ENCODE data around the gene DEPP1. TPM values are rescaled to one million over a fixed set of nuclear protein-coding genes. Genes with fewer than 3 reads are reported as not detected.

DEPP1 gene
- total and polyA plus RNA-seq, 2 of the 4 experiments (the other 2 are of a cell fraction) = 13.6 to 30.0 TPM

- Histone ChIP-seq H2AK5ac (ENCODE audit: low read depth, low read length) (peak overlapping the region; percentile 31; the same call in 1 of the 2 replicates), H3K4me3 (ENCODE audit: insufficient read depth, low read depth, low read length) (no peak overlapping the region), H3K4me1 (ENCODE audit: control insufficient read depth, insufficient read depth, low read length) (peaks cover 15% of the 10 kb centered on the region), H3K4ac (ENCODE audit: low read depth, low read length) (peak overlapping the region; percentile 70; the same call in 1 of the 2 replicates), H3K36me3 (ENCODE audit: control insufficient read depth, insufficient read depth, low read length) (no peaks in the 10 kb centered on the region), H4K20me1 (ENCODE audit: insufficient read depth, low read length) (no peaks in the 10 kb centered on the region), H3K23ac (ENCODE audit: low read depth, low read length) (no peak overlapping the region), H3K14ac (replicated peaks; ENCODE audit: low read depth, low read length) (peak overlapping the region; percentile 5), H4K5ac (ENCODE audit: low read depth, low read length) (peak overlapping the region; percentile 31; the same call in 1 of the 2 replicates), H3K79me1 (ENCODE audit: low read depth in 1 of 2, low read length in 2 of 2) (no peaks in the 10 kb centered on the region), H3K27me3 (ENCODE audit: control insufficient read depth, insufficient read depth, low read length) (no peaks in the 10 kb centered on the region; the same call in 1 of the 2 replicates), H3K9ac (ENCODE audit: low read depth, low read length) (no peak overlapping the region), H3K9me1 (ENCODE audit: insufficient read depth, low read length) (peaks cover 9% of the 10 kb centered on the region; the same call in 1 of the 2 replicates), H4K8ac (ENCODE audit: low read depth in 2 of 2, low read length in 2 of 2) (peak overlapping the region; percentile 51 to 59; a peak in 2 of 4 replicates), H3K56ac (ENCODE audit: extremely low read depth, insufficient read depth, low read length) (no peak overlapping the region), H3K18ac (ENCODE audit: low read depth, low read length) (no peak overlapping the region), H2AFZ (replicated peaks; ENCODE audit: low read length, poor library complexity) (peak overlapping the region; percentile 84), H3K4me2 (ENCODE audit: low read depth, low read length) (no peak overlapping the region), H2BK20ac (ENCODE audit: low read depth, low read length) (no peak overlapping the region), H4K91ac (ENCODE audit: insufficient read depth, low read depth, low read length) (no peak overlapping the region; the same call in none of the 2 replicates), H3K27ac (ENCODE audit: insufficient read depth, low read length) (no peak overlapping the region), H2BK15ac (ENCODE audit: low read depth, low read length) (no peak overlapping the region), H2AK9ac (replicated peaks; ENCODE audit: low read depth, low read length, poor library complexity) (peak overlapping the region; percentile 76), H2BK120ac (ENCODE audit: low read depth, low read length) (peak overlapping the region; percentile 81), H2BK5ac (ENCODE audit: low read depth, low read length, poor library complexity, severe bottlenecking) (peak overlapping the region; percentile 59), H3K9me3 (ENCODE audit: control insufficient read depth, insufficient read depth, low read length) (no peaks in the 10 kb centered on the region)
- no TSS peak for BruUV-seq (replicated peaks)
- DNase-seq (no peak), ATAC-seq (ENCODE audit: low read depth) (no peak)
- TF ChIP-seq RCOR1 (IDR thresholded peaks at IDR 0.05; ENCODE audit: insufficient replicate concordance, low read length) (no peak), NFE2L2 (IDR thresholded peaks at IDR 0.05; ENCODE audit: low read depth, low read length) (no peak)
- intact Hi-C loops (cut with micrococcal nuclease) (loop anchor here (5.0 kb wide), 1 partner anchor 303 kb away; no protein-coding TSS in a partner anchor), dilution Hi-C loops (cut with HindIII; ENCODE audit: low sequenced_read_pairs, unreplicated experiment) (no loop called here), in situ Hi-C loops (cut with MboI; ENCODE audit: low sequenced_read_pairs) (no loop called here)
- POLR2A ChIA-PET (ENCODE audit: unreplicated experiment) = no interaction called here
- CTCF ChIA-PET = interaction anchor here (1.3 kb wide), 1 partner anchor 29 kb away, joined by 4 read pairs; no protein-coding TSS in a partner anchor
- 77% methylated on average over 10 of the region's 18 CpGs; no CpG with 5 or more reads in 1 of the 2 experiments for WGBS, 2 experiments (ENCODE audit: extremely low coverage in 2 of 2, insufficient read length in 1 of 2)
These were observed 44.0 kb downstream of the DEPP1 start for GRCh38 chr10:44934416-44935200.

Data from IMR-90 (cell line).